Panc1 (cell line): Measurements from ENCODE around the gene NFRKB. TPM values are rescaled to one million over a fixed set of nuclear protein-coding genes. Genes with fewer than 3 reads are reported as not detected.

Source experiments
- ATAC-seq: fragments of 200-7000 bp; cut with Tn5 transposase; 2 replicates; pipeline ENCODE4 v1.9.1; 2020; ENCODE audit warnings: mild to moderate bottlenecking, moderate library complexity
- BruUV-seq: library from RNA; stranded (reverse); fragments of 400-500 nt; replicated peaks from 2 replicates; lab custom pipeline; 2021; lab: Mats Ljungman, UMichigan
- CTCF ChIA-PET: fragments of 300-600 bp; sonication (Branson Sonifier 250); formaldehyde crosslinking; loops from one replicate; lab custom pipeline; 2022; ENCODE audit warnings: antibody characterized with exemption; lab: Charles Lee
- POLR2A ChIA-PET: fragments of 300-600 bp; sonication (Branson Sonifier 250); formaldehyde crosslinking; loops from one replicate; lab custom pipeline; 2022; ENCODE audit warnings: antibody characterized with exemption; lab: Charles Lee
- DNase-seq: peaks from one replicate; pipeline ENCODE4 v3.0.0-alpha.2; 2010; ENCODE audit warnings: low read depth, low spot score
- H3K27ac ChIP-seq: 2 replicates; pipeline ENCODE4 v1.5.1; 2011; ENCODE audit warnings: mild to moderate bottlenecking, low read length, inconsistent platforms
- H3K27me3 ChIP-seq: fragments of 200-500 bp; sonication (Bioruptor generic); 2 replicates; pipeline ENCODE4 v1.6.0; 2014; ENCODE audit warnings: low read length, inconsistent platforms; ENCODE audit not compliant: control insufficient read depth, insufficient read depth
- H3K36me3 ChIP-seq: fragments of 200-500 bp; sonication (Bioruptor generic); 2 replicates; pipeline ENCODE4 v1.5.1; 2014; ENCODE audit warnings: inconsistent platforms, mild to moderate bottlenecking, low read length, moderate library complexity; ENCODE audit not compliant: control insufficient read depth, insufficient read depth
- H3K4me1 ChIP-seq: 2 replicates; pipeline ENCODE4 v1.5.1; 2011; ENCODE audit warnings: inconsistent platforms, mild to moderate bottlenecking, low read length, moderate library complexity; ENCODE audit not compliant: control insufficient read depth, insufficient read depth
- H3K4me3 ChIP-seq, 2 experiments: 2 replicates each; pipeline ENCODE4 v1.5.1; 2011 to 2012; ENCODE audit warnings: low read depth in 2 of 2, low read length in 2 of 2, mild to moderate bottlenecking in 2 of 2, inconsistent platforms in 1 of 2, moderate library complexity in 1 of 2
- H3K9me3 ChIP-seq: fragments of 200-500 bp; sonication (Bioruptor generic); 2 replicates; pipeline ENCODE4 v1.5.1; 2014; ENCODE audit warnings: low read depth, mild to moderate bottlenecking, inconsistent platforms, low read length, moderate library complexity; ENCODE audit not compliant: control insufficient read depth, insufficient read depth
- POLR2AphosphoS5 ChIP-seq: IDR thresholded peaks from 2 replicates; pipeline ENCODE4 v1.6.1; 2012; ENCODE audit warnings: mild to moderate bottlenecking, low read depth, low read length, moderate library complexity
- SIN3A ChIP-seq: IDR thresholded peaks from 2 replicates; pipeline ENCODE4 v1.6.1; 2012; ENCODE audit warnings: low read depth, mild to moderate bottlenecking, low read length, moderate library complexity, borderline replicate concordance; ENCODE audit not compliant: insufficient read depth
- TCF7L2 ChIP-seq: IDR thresholded peaks from 2 replicates; pipeline ENCODE4 v1.6.1; 2011; ENCODE audit warnings: mild to moderate bottlenecking, low read depth, low read length, inconsistent platforms
- in situ Hi-C: cut with HindIII; loops from 2 replicates; pipeline ENCODE4 v1.10.0; 2016; ENCODE audit warnings: low sequenced_read_pairs, low pct_unique_long_range_greater_than_20kb
- intact Hi-C: fragments of 100-400 bp; cut with micrococcal nuclease; formaldehyde crosslinking; loops from one replicate; pipeline ENCODE4 v1.10.0; 2022; ENCODE audit not compliant: unreplicated experiment
- total RNA-seq: library from RNA; stranded (reverse); gene quantifications from one replicate; pipeline ENCODE4 v1.2.1, GENCODE V29; 2021; ENCODE audit not compliant: unreplicated experiment
- TF ChIP-seq, protein P1 (sequence below): fragments of 450-650 bp; IDR thresholded peaks from 2 replicates; pipeline ENCODE4 v1.5.1; 2017; ENCODE audit warnings: mild to moderate bottlenecking
- TF ChIP-seq, protein P2 (sequence below), 2 experiments: IDR thresholded peaks; 2 replicates each; pipeline ENCODE4 v1.6.1; 2011 to 2012; ENCODE audit warnings: low read depth in 2 of 2, control low read depth in 1 of 2, low read length in 1 of 2, mild to moderate bottlenecking in 1 of 2, moderate library complexity in 1 of 2; ENCODE audit not compliant: insufficient read depth in 1 of 2

The NFRKB gene
- total RNA-seq, 1 experiment from 2014 or later: 58.8 TPM

DNA sequence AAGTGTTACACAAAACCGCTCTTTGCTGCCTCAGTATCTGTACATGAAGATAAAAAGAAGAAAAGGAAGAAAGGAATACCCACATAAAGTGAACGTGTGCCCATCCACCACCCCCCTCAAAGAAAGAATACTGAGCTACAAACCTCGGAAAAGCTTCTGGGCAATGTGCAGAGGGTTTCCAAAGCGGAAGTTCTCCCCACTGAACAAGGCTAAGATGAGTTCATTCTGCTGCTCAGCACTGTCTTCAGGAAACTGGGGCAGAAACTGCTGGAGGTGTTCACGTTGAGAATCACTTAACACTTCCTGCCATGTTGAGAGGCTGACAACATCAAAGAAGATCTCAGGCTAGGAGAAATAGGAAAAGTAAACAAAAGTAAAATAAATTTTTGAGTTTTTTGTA lies 6.9 kb downstream of the NFRKB start:
- DNase-seq: no peak
- Histone ChIP-seq H3K27me3 (no peaks in the 10 kb centered on the region), H3K27ac (no peak overlapping the region), H3K4me1 (no peaks in the 10 kb centered on the region), H3K36me3 (peaks cover 48% of the 10 kb centered on the region), H3K4me3 (no peak overlapping the region), H3K9me3 (no peaks in the 10 kb centered on the region)
- ATAC-seq: no peak
- CTCF ChIA-PET: no interaction called here
- in situ Hi-C loops (no loop called here), intact Hi-C loops (no loop called here)
- no peak for TF ChIP-seq TCF7L2
- TF ChIP-seq, protein P1, sequence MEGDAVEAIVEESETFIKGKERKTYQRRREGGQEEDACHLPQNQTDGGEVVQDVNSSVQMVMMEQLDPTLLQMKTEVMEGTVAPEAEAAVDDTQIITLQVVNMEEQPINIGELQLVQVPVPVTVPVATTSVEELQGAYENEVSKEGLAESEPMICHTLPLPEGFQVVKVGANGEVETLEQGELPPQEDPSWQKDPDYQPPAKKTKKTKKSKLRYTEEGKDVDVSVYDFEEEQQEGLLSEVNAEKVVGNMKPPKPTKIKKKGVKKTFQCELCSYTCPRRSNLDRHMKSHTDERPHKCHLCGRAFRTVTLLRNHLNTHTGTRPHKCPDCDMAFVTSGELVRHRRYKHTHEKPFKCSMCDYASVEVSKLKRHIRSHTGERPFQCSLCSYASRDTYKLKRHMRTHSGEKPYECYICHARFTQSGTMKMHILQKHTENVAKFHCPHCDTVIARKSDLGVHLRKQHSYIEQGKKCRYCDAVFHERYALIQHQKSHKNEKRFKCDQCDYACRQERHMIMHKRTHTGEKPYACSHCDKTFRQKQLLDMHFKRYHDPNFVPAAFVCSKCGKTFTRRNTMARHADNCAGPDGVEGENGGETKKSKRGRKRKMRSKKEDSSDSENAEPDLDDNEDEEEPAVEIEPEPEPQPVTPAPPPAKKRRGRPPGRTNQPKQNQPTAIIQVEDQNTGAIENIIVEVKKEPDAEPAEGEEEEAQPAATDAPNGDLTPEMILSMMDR: no peak
- TF ChIP-seq SIN3A: no peak
- TF ChIP-seq, protein P2, sequence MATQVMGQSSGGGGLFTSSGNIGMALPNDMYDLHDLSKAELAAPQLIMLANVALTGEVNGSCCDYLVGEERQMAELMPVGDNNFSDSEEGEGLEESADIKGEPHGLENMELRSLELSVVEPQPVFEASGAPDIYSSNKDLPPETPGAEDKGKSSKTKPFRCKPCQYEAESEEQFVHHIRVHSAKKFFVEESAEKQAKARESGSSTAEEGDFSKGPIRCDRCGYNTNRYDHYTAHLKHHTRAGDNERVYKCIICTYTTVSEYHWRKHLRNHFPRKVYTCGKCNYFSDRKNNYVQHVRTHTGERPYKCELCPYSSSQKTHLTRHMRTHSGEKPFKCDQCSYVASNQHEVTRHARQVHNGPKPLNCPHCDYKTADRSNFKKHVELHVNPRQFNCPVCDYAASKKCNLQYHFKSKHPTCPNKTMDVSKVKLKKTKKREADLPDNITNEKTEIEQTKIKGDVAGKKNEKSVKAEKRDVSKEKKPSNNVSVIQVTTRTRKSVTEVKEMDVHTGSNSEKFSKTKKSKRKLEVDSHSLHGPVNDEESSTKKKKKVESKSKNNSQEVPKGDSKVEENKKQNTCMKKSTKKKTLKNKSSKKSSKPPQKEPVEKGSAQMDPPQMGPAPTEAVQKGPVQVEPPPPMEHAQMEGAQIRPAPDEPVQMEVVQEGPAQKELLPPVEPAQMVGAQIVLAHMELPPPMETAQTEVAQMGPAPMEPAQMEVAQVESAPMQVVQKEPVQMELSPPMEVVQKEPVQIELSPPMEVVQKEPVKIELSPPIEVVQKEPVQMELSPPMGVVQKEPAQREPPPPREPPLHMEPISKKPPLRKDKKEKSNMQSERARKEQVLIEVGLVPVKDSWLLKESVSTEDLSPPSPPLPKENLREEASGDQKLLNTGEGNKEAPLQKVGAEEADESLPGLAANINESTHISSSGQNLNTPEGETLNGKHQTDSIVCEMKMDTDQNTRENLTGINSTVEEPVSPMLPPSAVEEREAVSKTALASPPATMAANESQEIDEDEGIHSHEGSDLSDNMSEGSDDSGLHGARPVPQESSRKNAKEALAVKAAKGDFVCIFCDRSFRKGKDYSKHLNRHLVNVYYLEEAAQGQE (IDR thresholded peaks at IDR 0.05; ENCODE audit: insufficient read depth in 1 of 2, low read depth in 2 of 2, low read length in 1 of 2): no peak
- no peak for TF ChIP-seq POLR2AphosphoS5
- POLR2A ChIA-PET: interaction anchor here (0.6 kb wide), 1 partner anchor 265 kb away, joined by 4 read pairs; no protein-coding TSS in a partner anchor
- no TSS peak for BruUV-seq

DNA sequence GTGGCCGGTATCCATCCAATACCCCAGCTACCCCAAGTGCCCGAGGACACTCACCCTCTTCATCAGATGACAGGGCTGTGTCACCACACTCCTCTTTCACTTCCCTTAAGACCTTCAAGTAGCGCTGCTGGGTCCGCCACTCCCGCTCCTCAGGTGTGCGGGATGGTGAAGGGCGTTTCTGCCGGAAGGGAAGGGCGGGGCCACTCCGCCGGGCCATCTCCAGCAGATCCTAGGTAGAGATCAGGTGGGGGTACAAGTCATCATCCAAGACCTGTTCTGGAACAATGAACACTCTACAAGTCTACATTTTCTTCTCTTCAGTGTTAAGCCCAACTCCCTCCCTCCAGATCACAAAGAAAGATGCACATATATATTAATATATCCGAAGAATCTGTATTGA lies 10.0 kb downstream of the NFRKB start:
- no peak for DNase-seq
- Histone ChIP-seq H3K9me3 (no peaks in the 10 kb centered on the region), H3K27ac (no peak overlapping the region), H3K4me3 (no peak overlapping the region), H3K27me3 (no peaks in the 10 kb centered on the region), H3K4me1 (no peaks in the 10 kb centered on the region), H3K36me3 (peaks cover 55% of the 10 kb centered on the region)
- TF ChIP-seq POLR2AphosphoS5 (no peak), TCF7L2 (no peak), SIN3A (no peak)
- TF ChIP-seq, protein P1: no peak
- TF ChIP-seq, protein P2 (IDR thresholded peaks at IDR 0.05; ENCODE audit: insufficient read depth in 1 of 2, low read depth in 2 of 2, low read length in 1 of 2): no peak
- ChIA-PET CTCF (no interaction called here), POLR2A (no interaction called here)
- in situ Hi-C loops (no loop called here), intact Hi-C loops (no loop called here)
- ATAC-seq: no peak
- no TSS peak for BruUV-seq
